Mucosa of stomach (tissue), 1 donor: ENCODE data around the gene OR6X1.
"Not testable (repeated sequence)": the region's sequence is repeated elsewhere in the genome, so short reads cannot be mapped to it uniquely, and the experiment has no call there.

Experiments
- H3K27me3 ChIP-seq: one replicate; pipeline ENCODE4 v1.7.0; 2013; ENCODE audit warnings: mild to moderate bottlenecking, low read length; ENCODE audit not compliant: control insufficient read depth, insufficient read depth
- H3K36me3 ChIP-seq: one replicate; pipeline ENCODE4 v1.7.0; 2013; ENCODE audit warnings: low read length; ENCODE audit not compliant: control insufficient read depth, insufficient read depth
- H3K4me1 ChIP-seq: one replicate; pipeline ENCODE4 v1.7.0; 2013; ENCODE audit warnings: mild to moderate bottlenecking, low read length; ENCODE audit not compliant: control insufficient read depth, insufficient read depth
- H3K4me3 ChIP-seq: one replicate; pipeline ENCODE4 v1.7.0; 2013; ENCODE audit warnings: low read length
- H3K9ac ChIP-seq: one replicate; pipeline ENCODE4 v1.7.0; 2013; ENCODE audit warnings: mild to moderate bottlenecking, low read length, moderate library complexity
- H3K9me3 ChIP-seq: one replicate; pipeline ENCODE4 v1.7.0; 2013; ENCODE audit warnings: mild to moderate bottlenecking, low read length, moderate library complexity; ENCODE audit not compliant: control insufficient read depth
- donor health status: Pancreatic carcinoma.

The OR6X1 gene

DNA sequence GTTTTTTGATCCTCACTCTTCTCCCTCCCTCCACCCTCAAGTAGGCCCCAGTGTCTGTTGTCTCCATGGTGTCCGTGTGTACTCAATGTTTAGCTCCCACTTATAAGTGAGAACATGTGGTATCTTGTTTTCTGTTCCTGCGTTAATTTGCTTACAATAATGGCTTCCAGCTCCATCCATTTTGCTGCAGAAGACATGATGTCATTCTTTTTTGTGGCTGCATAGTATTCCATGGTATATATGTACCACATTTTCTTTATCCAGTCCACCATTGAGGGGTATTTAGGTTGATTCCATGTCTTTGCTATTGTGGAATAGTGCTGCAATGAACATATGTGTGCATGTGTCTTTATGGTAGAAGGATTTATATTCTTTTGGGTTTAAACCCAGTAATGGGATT lies 6.0 kb downstream of the OR6X1 start:
- not testable (repeated sequence) for H3K4me1 ChIP-seq, H3K36me3 ChIP-seq, H3K4me3 ChIP-seq, H3K27me3 ChIP-seq, H3K9me3 ChIP-seq, H3K9ac ChIP-seq

- H3K27me3 ChIP-seq: no peaks in the 10 kb centered on the region
- no peaks in the 10 kb centered on the region for H3K36me3 ChIP-seq
- H3K4me1 ChIP-seq: no peaks in the 10 kb centered on the region
Observed at GRCh38 chr11:123745764-123746451, 8.4 kb downstream of the OR6X1 start.

DNA sequence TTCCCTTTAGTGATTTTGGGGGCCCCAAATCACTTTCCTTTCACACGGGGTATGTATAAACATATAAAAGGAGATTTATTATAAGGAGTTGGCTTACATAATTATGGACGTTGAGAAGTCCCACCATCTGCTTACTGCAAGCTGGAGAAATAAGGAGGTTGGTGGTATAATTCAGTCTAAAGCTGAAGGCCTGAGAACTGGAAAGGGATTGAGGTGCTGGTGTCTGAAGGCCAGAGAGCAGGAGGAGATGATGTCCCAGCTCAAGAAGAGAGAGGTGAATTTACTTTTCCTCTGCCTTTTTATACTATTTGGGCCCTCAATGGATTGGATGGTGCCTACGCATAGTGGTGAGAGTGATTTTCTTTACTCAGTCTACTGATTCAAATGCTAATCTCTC lies 11.6 kb downstream of the OR6X1 start:
- Histone ChIP-seq H3K9ac (no peak overlapping the region), H3K36me3 (no peaks in the 10 kb centered on the region), H3K9me3 (no peaks in the 10 kb centered on the region), H3K4me1 (peaks cover 12% of the 10 kb centered on the region), H3K27me3 (no peaks in the 10 kb centered on the region), H3K4me3 (no peak overlapping the region)

More at GRCh38 chr11:123745764-123746451, 8.4 kb downstream of the OR6X1 start:
- Histone ChIP-seq H3K9ac (no peak overlapping the region), H3K4me3 (no peak overlapping the region), H3K9me3 (no peaks in the 10 kb centered on the region)

- Histone ChIP-seq H3K9ac (peak overlapping the region; percentile 83), H3K36me3 (no peaks in the 10 kb centered on the region), H3K4me3 (peak overlapping the region; percentile 71)
Observed at GRCh38 chr11:123742031-123742723, 12.1 kb downstream of the OR6X1 start.

DNA sequence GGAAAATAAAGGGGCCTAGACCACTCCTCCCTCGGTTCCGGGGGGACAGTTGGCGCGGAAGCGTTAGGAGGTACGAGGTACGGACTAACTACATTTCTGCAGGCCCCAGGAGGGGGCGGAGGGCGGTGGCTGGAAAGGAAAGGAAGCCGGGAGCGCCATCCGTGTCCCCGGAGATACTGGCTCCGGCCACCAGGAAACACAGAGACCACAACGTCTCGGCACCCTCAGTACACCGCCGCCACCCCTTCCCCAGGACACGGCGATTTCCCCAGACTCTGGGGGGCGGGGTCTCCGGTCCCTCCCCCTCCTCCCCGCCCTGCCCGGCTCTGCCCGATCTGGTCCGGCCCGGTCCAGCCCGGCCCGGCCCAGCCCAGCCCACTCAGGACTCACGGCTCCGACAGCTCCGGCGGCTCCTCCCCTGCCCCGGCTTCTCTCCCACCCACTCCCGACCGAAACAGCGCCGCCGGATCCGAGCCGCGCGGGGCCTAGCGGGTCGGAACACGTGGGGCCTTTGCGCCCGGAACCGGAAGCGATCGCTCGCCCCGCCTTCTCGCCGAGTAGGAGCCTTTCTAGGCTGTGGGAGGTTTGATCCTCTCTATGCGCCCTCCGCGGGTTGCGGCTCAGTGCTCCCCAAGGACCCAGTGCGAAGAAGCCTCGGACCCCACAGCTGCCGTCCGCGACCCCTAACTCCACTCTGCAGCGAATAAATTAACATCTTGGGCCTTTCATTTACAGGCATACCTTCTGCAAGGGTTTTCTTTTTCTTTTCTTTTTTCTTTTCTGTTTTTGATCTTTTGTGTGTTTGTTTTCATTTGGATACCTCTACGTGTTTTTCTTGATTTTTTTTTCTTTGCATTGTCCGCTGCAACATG lies 12.9 kb downstream of the OR6X1 start, which contains the start of gene ZNF202:
Gene ZNF202, minus strand, starts transcription at position 502 of the 872 bp plus-strand sequence. CDS start 10,772 bp downstream, outside the sequence.
- Histone ChIP-seq H3K9me3 (no peaks in the 10 kb centered on the region), H3K9ac (peak within 1 kb of the TSS; percentile 83), H3K4me3 (peak within 1 kb of the TSS; percentile 71), H3K4me1 (peaks cover 12% of the 10 kb centered on the region), H3K27me3 (no peaks in the 10 kb centered on the region), H3K36me3 (no peaks in the 10 kb centered on the region)

More at GRCh38 chr11:123742031-123742723, 12.1 kb downstream of the OR6X1 start:
- Histone ChIP-seq H3K4me1 (peaks cover 12% of the 10 kb centered on the region), H3K9me3 (no peaks in the 10 kb centered on the region), H3K27me3 (no peaks in the 10 kb centered on the region)

GRCh38 chr11:123740787-123741158 lies 13.5 kb downstream of the OR6X1 start:
- H3K9me3 ChIP-seq: no peaks in the 10 kb centered on the region
- H3K9ac ChIP-seq: peak overlapping the region; percentile 83
- peaks cover 12% of the 10 kb centered on the region for H3K4me1 ChIP-seq
- peak overlapping the region; percentile 71 for H3K4me3 ChIP-seq
- no peaks in the 10 kb centered on the region for H3K27me3 ChIP-seq
- no peaks in the 10 kb centered on the region for H3K36me3 ChIP-seq

GRCh38 chr11:123738374-123738773 lies 15.9 kb downstream of the OR6X1 start:
- H3K36me3 ChIP-seq: peaks cover 3% of the 10 kb centered on the region
- no peaks in the 10 kb centered on the region for H3K9me3 ChIP-seq
- H3K4me3 ChIP-seq: no peak overlapping the region
- H3K4me1 ChIP-seq: peaks cover 12% of the 10 kb centered on the region
- H3K9ac ChIP-seq: no peak overlapping the region
- H3K27me3 ChIP-seq: no peaks in the 10 kb centered on the region

DNA sequence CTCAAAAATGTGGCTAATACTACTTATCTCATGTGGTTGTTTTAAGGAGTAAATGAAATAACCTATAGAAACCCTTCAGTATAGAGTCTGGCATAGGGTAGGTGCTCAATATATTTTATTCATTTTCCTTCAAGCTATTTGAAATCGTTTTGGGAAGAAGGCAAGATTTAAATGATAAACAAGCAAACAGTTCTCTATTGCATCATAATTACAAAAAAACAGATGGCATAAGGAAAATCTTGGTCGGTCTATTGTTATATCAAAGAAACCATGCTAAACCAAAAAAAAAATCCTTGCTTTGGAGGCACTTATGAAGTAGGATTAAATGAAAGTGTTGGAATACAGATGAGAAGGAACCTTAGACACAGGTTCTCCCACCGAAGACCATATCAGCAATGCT lies 17.5 kb downstream of the OR6X1 start:
- Histone ChIP-seq H3K27me3 (no peaks in the 10 kb centered on the region), H3K36me3 (peaks cover 4% of the 10 kb centered on the region), H3K9me3 (no peaks in the 10 kb centered on the region), H3K9ac (no peak overlapping the region), H3K4me1 (peaks cover 12% of the 10 kb centered on the region), H3K4me3 (no peak overlapping the region)

DNA sequence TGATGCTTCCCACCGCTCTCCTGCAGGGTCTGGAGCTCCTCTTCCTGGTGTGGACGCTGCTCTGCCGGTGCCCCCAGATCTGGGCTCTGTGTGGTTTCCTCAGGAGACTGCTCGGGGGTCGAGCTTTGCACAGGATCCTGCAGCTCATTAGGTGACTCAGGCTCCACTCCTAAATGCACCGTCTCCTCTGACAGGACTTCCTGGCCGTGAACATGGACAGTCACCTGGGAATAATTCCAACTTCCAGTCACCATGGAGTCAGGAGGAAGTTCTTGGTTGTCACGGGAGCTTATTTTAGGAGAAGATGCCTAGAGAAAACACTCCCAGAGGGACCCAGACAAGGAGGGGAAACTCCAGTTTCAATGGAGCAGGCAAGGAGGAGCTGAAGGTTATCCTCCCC lies 24.7 kb downstream of the OR6X1 start:
- Histone ChIP-seq H3K4me3 (no peak overlapping the region), H3K36me3 (peaks cover 21% of the 10 kb centered on the region), H3K4me1 (no peaks in the 10 kb centered on the region), H3K9ac (no peak overlapping the region), H3K27me3 (no peaks in the 10 kb centered on the region), H3K9me3 (no peaks in the 10 kb centered on the region)

GRCh38 chr11:123725995-123726655 lies 28.2 kb downstream of the OR6X1 start:
- Histone ChIP-seq H3K36me3 (peaks cover 18% of the 10 kb centered on the region), H3K4me3 (no peak overlapping the region), H3K9me3 (no peaks in the 10 kb centered on the region), H3K27me3 (no peaks in the 10 kb centered on the region), H3K4me1 (no peaks in the 10 kb centered on the region), H3K9ac (no peak overlapping the region)

GRCh38 chr11:123719452-123719851 lies 34.9 kb downstream of the OR6X1 start:
- H3K36me3 ChIP-seq: no peaks in the 10 kb centered on the region
- H3K9me3 ChIP-seq: no peaks in the 10 kb centered on the region
- no peak overlapping the region for H3K9ac ChIP-seq
- no peaks in the 10 kb centered on the region for H3K27me3 ChIP-seq
- H3K4me3 ChIP-seq: no peak overlapping the region
- H3K4me1 ChIP-seq: no peaks in the 10 kb centered on the region
